Stimulated activated CD4-positive, alpha-beta T cell treated with anti-CD3 and anti-CD28 coated beads, Interleukin-1b, Interleukin-23, amount 100 ng/mL, for 1 hour (primary cell): ENCODE results near the gene USP17L30.
"Not testable (repeated sequence)": the region's sequence is repeated elsewhere in the genome, so short reads cannot be mapped to it uniquely, and the experiment has no call there.

Experiments used
- DNase-seq, 2 donors: peaks; one replicate each; pipeline ENCODE4 v3.0.0-alpha.2; 2020; ENCODE audit warnings: low read depth in 2 of 2

The USP17L30 gene

GRCh38 chr4:9362829-9363228 lies at the start of gene USP17L30:
TSS of gene USP17L30 (plus strand) at chr4:9363129. CDS start at chr4:9363129, 0 bp downstream.
- DNase-seq: not testable (repeated sequence)

DNA sequence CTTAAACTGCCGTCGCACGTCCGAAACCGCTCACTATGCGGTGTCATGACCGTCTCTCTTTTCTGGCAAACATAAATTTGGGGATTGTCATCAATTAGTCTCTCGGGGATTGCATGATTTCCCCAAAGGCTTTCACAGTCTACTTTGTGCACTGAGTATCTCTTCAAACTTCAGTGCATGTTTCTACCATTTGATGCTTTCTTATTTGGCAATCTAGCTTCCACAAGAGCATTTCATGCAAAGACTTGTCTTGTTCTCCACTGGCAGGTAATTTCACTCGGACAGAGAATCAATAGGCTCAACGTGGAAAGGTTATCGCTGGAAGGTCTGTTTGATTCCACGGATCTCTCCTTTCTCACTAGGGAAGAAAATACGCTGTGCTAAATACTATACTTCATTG lies 38.7 kb upstream of the USP17L30 start:
- not testable (repeated sequence) for DNase-seq

DNA sequence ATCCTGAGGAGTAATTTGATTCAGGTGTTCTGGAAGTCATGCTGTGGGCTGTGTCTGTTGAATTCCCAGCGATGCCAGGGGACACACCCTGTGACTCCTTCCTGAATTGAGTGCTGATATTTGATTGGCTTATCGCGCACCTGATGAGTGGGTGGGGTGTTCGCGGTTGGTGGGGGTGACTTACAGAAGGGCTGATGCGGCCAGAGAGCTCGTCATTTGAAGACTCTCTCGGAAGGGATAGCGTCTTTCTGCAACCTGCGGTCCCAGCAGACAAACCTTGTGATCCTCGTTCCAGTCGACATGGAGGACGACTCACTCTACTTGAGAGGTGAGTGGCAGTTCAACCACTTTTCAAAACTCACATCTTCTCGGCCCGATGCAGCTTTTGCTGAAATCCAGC lies 38.1 kb upstream of the USP17L30 start, which contains the start of gene USP17L24:
TSS of gene USP17L24 (plus strand) at position 301 of the 400 bp plus-strand sequence. CDS start at position 301, 0 bp downstream.
- not testable (repeated sequence) for DNase-seq

GRCh38 chr4:9329611-9330010 lies 33.3 kb upstream of the USP17L30 start, which contains the start of gene USP17L25:
TSS of gene USP17L25 (plus strand) at chr4:9329911. CDS start at chr4:9329911, 0 bp downstream.
- not testable (repeated sequence) for DNase-seq

DNA sequence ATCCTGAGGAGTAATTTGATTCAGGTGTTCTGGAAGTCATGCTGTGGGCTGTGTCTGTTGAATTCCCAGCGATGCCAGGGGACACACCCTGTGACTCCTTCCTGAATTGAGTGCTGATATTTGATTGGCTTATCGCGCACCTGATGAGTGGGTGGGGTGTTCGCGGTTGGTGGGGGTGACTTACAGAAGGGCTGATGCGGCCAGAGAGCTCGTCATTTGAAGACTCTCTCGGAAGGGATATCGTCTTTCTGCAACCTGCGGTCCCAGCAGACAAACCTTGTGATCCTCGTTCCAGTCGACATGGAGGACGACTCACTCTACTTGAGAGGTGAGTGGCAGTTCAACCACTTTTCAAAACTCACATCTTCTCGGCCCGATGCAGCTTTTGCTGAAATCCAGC lies 28.6 kb upstream of the USP17L30 start, which contains the start of gene USP17L26:
TSS of gene USP17L26 (plus strand) at position 301 of the 400 bp plus-strand sequence. CDS start at position 301, 0 bp downstream.
- DNase-seq: not testable (repeated sequence)

DNA sequence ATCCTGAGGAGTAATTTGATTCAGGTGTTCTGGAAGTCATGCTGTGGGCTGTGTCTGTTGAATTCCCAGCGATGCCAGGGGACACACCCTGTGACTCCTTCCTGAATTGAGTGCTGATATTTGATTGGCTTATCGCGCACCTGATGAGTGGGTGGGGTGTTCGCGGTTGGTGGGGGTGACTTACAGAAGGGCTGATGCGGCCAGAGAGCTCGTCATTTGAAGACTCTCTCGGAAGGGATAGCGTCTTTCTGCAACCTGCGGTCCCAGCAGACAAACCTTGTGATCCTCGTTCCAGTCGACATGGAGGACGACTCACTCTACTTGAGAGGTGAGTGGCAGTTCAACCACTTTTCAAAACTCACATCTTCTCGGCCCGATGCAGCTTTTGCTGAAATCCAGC lies 23.8 kb upstream of the USP17L30 start, which contains the start of gene USP17L5:
TSS of gene USP17L5 (plus strand) at position 301 of the 400 bp plus-strand sequence. CDS start at position 301, 0 bp downstream.
- not testable (repeated sequence) for DNase-seq

DNA sequence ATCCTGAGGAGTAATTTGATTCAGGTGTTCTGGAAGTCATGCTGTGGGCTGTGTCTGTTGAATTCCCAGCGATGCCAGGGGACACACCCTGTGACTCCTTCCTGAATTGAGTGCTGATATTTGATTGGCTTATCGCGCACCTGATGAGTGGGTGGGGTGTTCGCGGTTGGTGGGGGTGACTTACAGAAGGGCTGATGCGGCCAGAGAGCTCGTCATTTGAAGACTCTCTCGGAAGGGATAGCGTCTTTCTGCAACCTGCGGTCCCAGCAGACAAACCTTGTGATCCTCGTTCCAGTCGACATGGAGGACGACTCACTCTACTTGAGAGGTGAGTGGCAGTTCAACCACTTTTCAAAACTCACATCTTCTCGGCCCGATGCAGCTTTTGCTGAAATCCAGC lies 19.1 kb upstream of the USP17L30 start, which contains the start of gene USP17L27:
TSS of gene USP17L27 (plus strand) at position 301 of the 400 bp plus-strand sequence. CDS start at position 301, 0 bp downstream.
- not testable (repeated sequence) for DNase-seq

GRCh38 chr4:9348593-9348992 lies 14.3 kb upstream of the USP17L30 start, which contains the start of gene USP17L28:
TSS of gene USP17L28 (plus strand) at chr4:9348893. CDS start at chr4:9348893, 0 bp downstream.
- not testable (repeated sequence) for DNase-seq

- DNase-seq: not testable (repeated sequence)
Observed at GRCh38 chr4:9350866-9351265, 12.1 kb upstream of the USP17L30 start.

GRCh38 chr4:9353338-9353737 lies 9.6 kb upstream of the USP17L30 start, which contains the start of gene USP17L29:
TSS of gene USP17L29 (plus strand) at chr4:9353638. CDS start at chr4:9353638, 0 bp downstream.
- not testable (repeated sequence) for DNase-seq

GRCh38 chr4:9379881-9380280 lies 17.0 kb downstream of the USP17L30 start:
- not testable (repeated sequence) for DNase-seq

DNA sequence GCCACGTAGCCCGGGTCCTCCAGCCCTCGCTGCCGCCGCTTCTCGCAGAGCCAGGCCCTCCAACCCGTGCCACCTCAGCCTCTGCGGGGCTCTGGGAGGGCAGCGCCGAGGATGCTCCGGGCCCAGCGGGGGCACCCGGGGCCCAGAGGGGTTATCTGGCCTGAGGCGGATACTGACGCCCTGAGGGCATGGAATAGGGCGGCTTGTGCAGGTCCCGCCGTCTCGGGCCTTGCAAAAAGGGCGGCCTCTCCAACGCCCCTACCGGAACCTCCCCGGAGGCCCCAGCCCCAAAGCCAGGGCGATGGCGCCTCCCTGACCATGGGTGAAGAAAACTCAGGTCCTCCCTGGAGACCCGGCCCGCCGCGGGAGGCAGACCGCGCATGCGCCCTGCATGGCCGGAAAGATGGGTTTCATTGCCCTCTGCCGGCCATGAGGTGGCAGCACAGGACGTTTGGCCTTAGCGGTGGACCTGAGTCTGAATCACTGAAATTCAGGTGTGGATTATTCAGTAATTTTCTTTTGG lies 18.1 kb downstream of the USP17L30 start:
- peak; percentile 14 to 20 for DNase-seq

DNA sequence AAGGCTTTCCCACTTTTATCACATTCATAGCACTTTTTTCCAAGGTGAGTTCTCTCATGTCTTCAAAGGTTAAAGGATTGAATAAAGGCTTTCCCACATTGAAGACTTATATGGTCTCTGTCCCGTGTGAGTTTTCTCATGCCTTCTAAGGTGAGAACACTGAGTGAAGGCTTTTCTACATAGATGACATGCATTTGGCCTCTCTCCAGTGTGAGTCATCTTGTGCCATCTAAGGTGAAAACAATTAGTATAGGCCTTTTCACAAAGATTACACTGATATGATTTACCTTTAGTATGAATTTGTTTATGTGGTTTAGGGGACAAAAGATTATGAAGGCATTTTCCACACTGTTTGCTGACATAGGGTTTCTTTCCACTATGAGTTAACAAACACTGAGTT lies 21.2 kb downstream of the USP17L30 start:
- DNase-seq: no peak

- DNase-seq: not testable (repeated sequence)
Observed at GRCh38 chr4:9389001-9389400, 26.1 kb downstream of the USP17L30 start.

GRCh38 chr4:9405774-9406173 lies 42.8 kb downstream of the USP17L30 start:
- DNase-seq: not testable (repeated sequence)

- not testable (repeated sequence) for DNase-seq
Observed at GRCh38 chr4:9406491-9406890, 43.6 kb downstream of the USP17L30 start.

DNA sequence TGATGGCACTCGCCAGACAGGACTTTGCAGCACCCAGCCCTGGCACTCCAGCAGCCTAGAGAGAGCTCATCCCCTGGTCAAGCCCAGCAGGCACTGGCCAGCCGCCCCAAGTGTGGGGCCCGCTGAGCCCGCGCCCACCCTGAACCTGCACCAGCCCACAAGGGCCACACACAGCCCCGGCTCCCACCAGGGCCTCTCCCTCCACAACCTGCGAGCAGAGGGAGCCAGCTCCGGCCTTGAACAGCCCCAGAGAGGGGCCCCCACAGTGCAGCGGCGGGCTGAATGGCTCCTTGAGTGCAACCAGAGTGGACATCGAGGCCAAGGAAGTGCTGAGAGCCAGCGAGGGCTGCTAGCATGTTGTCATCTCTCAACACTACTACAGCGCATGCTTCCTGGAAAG lies 46.9 kb downstream of the USP17L30 start:
- DNase-seq: no peak
